Measurements from ENCODE around the gene H1-8. TPM values are rescaled to one million over a fixed set of nuclear protein-coding genes. Genes with fewer than 3 reads are reported as not detected.

The H1-8 gene
- total RNA-seq, 1 experiment from 2014 or later = not detected

DNA sequence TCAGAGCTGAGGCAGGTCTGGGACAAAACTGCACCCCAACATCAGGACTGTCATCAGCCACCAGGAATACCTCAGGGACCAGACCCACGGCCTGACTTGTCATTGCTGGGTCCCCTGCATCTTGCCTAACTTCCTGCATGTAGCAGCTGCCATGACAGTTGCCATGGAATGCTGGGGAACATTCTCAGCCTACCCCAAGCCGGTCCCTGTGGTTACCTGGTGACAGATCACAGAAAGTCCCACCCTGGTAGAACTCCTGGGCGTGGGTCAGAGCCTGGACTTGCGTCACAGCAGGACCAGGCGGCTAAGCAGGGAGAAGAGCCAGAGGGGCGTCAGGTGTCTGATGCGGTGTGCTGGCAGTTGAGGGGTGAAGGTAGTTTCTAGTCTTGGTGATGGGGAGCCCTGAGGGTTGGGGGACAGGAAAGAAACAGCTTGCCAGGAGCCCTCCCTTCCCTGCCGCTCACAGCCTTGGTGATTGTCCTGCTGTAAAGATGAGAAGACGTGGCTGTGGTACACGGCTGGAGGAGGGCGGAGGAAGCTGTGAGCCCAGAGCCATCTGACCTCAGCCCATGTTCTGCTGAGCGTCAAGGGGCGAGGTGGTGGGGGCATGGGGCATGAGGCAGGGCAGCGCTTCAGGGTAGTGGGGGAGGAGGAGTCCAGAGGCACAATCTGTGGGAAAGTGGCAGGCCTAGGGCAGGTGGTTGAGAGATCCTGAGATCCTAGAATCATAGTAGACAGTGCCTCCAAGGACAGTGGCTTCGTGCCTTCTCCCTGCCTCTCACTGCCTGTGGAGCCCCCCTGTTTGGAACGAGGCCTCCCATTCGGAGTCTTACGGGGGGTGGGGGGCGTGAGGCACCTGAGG, 5.4 kb downstream of the H1-8 start:
- ATAC-seq = no peak
- BruUV-seq (replicated peaks) = no TSS peak
- ChIA-PET CTCF (no interaction called here), POLR2A (no interaction called here), RAD21 (ENCODE audit: low non-redundant PET in 1 of 2, low total read pairs in 2 of 2, uncharacterized antibody in 2 of 2, unreplicated experiment in 2 of 2) (no interaction called here)
- no peaks in the 10 kb centered on the region for H3K36me3 ChIP-seq (ENCODE audit: control insufficient read depth in 1 of 2, insufficient read depth in 2 of 2, low read length in 2 of 2)
- DNase-seq (ENCODE audit: low read depth, low spot score) = no peak
- no peak overlapping the region for H3K4me3 ChIP-seq (replicated peaks in 1 of 2; ENCODE audit: low read depth in 1 of 2, low read length in 2 of 2)
- no peaks in the 10 kb centered on the region for H3K9me3 ChIP-seq (ENCODE audit: control insufficient read depth in 1 of 2, insufficient read depth in 1 of 2, low read depth in 1 of 2, low read length in 2 of 2)
- H4K20me1 ChIP-seq (ENCODE audit: insufficient read depth) = no peaks in the 10 kb centered on the region
- intact Hi-C loops (cut with micrococcal nuclease) = no loop called here
- TF ChIP-seq YY1 (IDR thresholded peaks at IDR 0.05; ENCODE audit: extremely low read depth, insufficient replicate concordance, low read depth, low read length) (no peak), SRF (IDR thresholded peaks at IDR 0.05; ENCODE audit: low read depth) (no peak), CEBPB (IDR thresholded peaks at IDR 0.05; ENCODE audit: low read depth) (no peak), POLR2A (IDR thresholded peaks at IDR 0.05; ENCODE audit: borderline replicate concordance, extremely low read depth, insufficient read depth, insufficient read length) (no peak), CTCF (IDR thresholded peaks at IDR 0.05 in 2 of 3, conservative IDR thresholded peaks at IDR 0.05 in 1 of 3; ENCODE audit: borderline replicate concordance in 1 of 3, insufficient read depth in 1 of 3, low read depth in 2 of 3, low read length in 2 of 3) (no peak), ZFX (IDR thresholded peaks at IDR 0.05) (no peak), SIN3A (IDR thresholded peaks at IDR 0.05; ENCODE audit: low read depth) (no peak), ZNF274 (IDR thresholded peaks at IDR 0.05; ENCODE audit: low read depth, low read length) (no peak), REST (IDR thresholded peaks at IDR 0.05; ENCODE audit: low read depth) (no peak), ELF1 (IDR thresholded peaks at IDR 0.05; ENCODE audit: borderline replicate concordance, low read depth) (no peak), POLR2AphosphoS5 (IDR thresholded peaks at IDR 0.05; ENCODE audit: low read depth, low read length) (no peak), RAD21 (IDR thresholded peaks at IDR 0.05; ENCODE audit: low read depth) (no peak)
- H3K27me3 ChIP-seq (ENCODE audit: insufficient read depth, low read length) = no peaks in the 10 kb centered on the region
- H3K27ac ChIP-seq (ENCODE audit: low read depth, low read length) = no peak overlapping the region
- no peak overlapping the region for H2AFZ ChIP-seq (ENCODE audit: low read depth, low read length, poor library complexity, severe bottlenecking)
- no peak overlapping the region for H3K4me2 ChIP-seq (ENCODE audit: low read length)
- no peaks in the 10 kb centered on the region for H3K79me2 ChIP-seq (ENCODE audit: insufficient read depth, low read length)
- no peaks in the 10 kb centered on the region for H3K9me2 ChIP-seq (ENCODE audit: insufficient read depth)
- H3K4me1 ChIP-seq (ENCODE audit: control insufficient read depth in 1 of 2, insufficient read depth in 2 of 2, low read length in 2 of 2) = peaks cover 0 to 6% of the 10 kb centered on the region in 2 experiments; a peak in 1 of 4 replicates
- H3K9ac ChIP-seq (ENCODE audit: low read length) = no peak overlapping the region
